HEK293T (cell line): ENCODE measurements around the gene TTC31.
A peak's percentile ranks its signal among the peaks of the same experiment; 100 is the strongest.

Experiments used
- CTCF ChIA-PET: fragments of 350-600 bp; formaldehyde crosslinking; extraction: SDS; loops from one replicate; lab custom pipeline; 2021; ENCODE audit warnings: antibody characterized with exemption, inconsistent platforms; lab: Yijun Ruan, JAX
- POLR2A ChIA-PET: fragments of 350-600 bp; formaldehyde crosslinking; extraction: SDS; loops from one replicate; lab custom pipeline; 2020; ENCODE audit warnings: antibody characterized with exemption, inconsistent platforms; lab: Yijun Ruan, JAX
- DNase-seq: peaks from one replicate; pipeline ENCODE4 v3.0.0; 2012; ENCODE audit warnings: mixed read lengths; ENCODE audit errors: extremely low spot score
- ARNT ChIP-seq: fragments of 450-650 bp; IDR thresholded peaks from 2 replicates; pipeline ENCODE4 v1.6.1; 2017; ENCODE audit warnings: mild to moderate bottlenecking
- BHLHE40 ChIP-seq: fragments of 450-650 bp; IDR thresholded peaks from 2 replicates; pipeline ENCODE4 v1.6.1; 2016; ENCODE audit warnings: mild to moderate bottlenecking, moderate library complexity, borderline replicate concordance
- CTBP1 ChIP-seq: fragments of 450-650 bp; IDR thresholded peaks from 2 replicates; pipeline ENCODE4 v1.6.1; 2016; ENCODE audit warnings: borderline replicate concordance
- ELF4 ChIP-seq: fragments of 450-650 bp; IDR thresholded peaks from 2 replicates; pipeline ENCODE4 v1.6.1; 2017; ENCODE audit warnings: antibody characterized with exemption
- FOXA1 ChIP-seq: fragments of 450-650 bp; IDR thresholded peaks from 2 replicates; pipeline ENCODE4 v1.6.1; 2016; ENCODE audit warnings: mild to moderate bottlenecking
- FOXK2 ChIP-seq: fragments of 450-650 bp; IDR thresholded peaks from 2 replicates; pipeline ENCODE4 v1.6.1; 2016; ENCODE audit warnings: mild to moderate bottlenecking
- FOXM1 ChIP-seq: fragments of 450-650 bp; IDR thresholded peaks from 2 replicates; pipeline ENCODE4 v1.6.1; 2017; ENCODE audit warnings: mild to moderate bottlenecking, borderline replicate concordance
- HDGF ChIP-seq: fragments of 450-650 bp; IDR thresholded peaks from 2 replicates; pipeline ENCODE4 v1.6.1; 2017; ENCODE audit warnings: antibody characterized with exemption, borderline replicate concordance
- L3MBTL2 ChIP-seq: fragments of 450-650 bp; conservative IDR thresholded peaks from 2 replicates; pipeline ENCODE4 v1.6.1; 2016; ENCODE audit warnings: mild to moderate bottlenecking
- LEF1 ChIP-seq: fragments of 450-650 bp; IDR thresholded peaks from 2 replicates; pipeline ENCODE4 v1.6.1; 2017; ENCODE audit warnings: mild to moderate bottlenecking, borderline replicate concordance
- NFRKB ChIP-seq: fragments of 450-650 bp; IDR thresholded peaks from 2 replicates; pipeline ENCODE4 v1.6.1; 2016; ENCODE audit warnings: mild to moderate bottlenecking, moderate library complexity
- PKNOX1 ChIP-seq: fragments of 450-650 bp; IDR thresholded peaks from 2 replicates; pipeline ENCODE4 v1.6.1; 2016
- SP1 ChIP-seq: fragments of 450-650 bp; IDR thresholded peaks from 2 replicates; pipeline ENCODE4 v1.6.1; 2017
- SUZ12 ChIP-seq: fragments of 450-650 bp; IDR thresholded peaks from 2 replicates; pipeline ENCODE4 v1.6.1; 2016; ENCODE audit warnings: mild to moderate bottlenecking
- TARDBP ChIP-seq: fragments of 450-650 bp; IDR thresholded peaks from 2 replicates; pipeline ENCODE4 v1.6.1; 2016
- ZNF384 ChIP-seq: fragments of 450-650 bp; IDR thresholded peaks from 2 replicates; pipeline ENCODE4 v1.6.1; 2016

The TTC31 gene

DNA sequence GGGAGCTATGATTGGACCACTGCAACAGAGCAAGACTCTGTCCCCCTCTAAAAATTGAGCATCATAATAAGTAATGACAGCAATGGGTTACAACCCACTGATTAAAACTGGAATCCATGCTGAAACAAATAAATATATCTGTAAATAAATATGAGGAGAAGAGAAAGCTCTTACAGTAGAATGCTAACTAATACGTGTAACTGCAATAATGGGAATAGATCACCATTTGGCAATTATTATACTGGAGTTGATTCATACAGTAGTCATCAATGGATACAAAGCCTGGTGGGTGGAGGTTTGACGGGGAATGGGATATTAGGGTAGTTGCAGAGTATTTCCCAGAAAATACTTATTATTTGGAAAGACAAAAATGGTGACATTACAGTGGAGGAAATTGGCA, 34.1 kb upstream of the TTC31 start:
- no peak for DNase-seq
- ChIA-PET CTCF (no interaction called here), POLR2A (interaction anchor here (0.7 kb wide), 1 partner anchor 8 kb away, joined by 3 read pairs; no protein-coding TSS in a partner anchor)
- no peak for TF ChIP-seq L3MBTL2
- no peak for TF ChIP-seq LEF1
- TF ChIP-seq NFRKB = no peak
- TF ChIP-seq CTBP1 = no peak
- no peak for TF ChIP-seq ARNT
- no peak for TF ChIP-seq ZNF384
- TF ChIP-seq ELF4 = no peak
- TF ChIP-seq SUZ12 = no peak
- no peak for TF ChIP-seq FOXM1
- TF ChIP-seq BHLHE40 = no peak
- TF ChIP-seq TARDBP = no peak
- no peak for TF ChIP-seq SP1
- no peak for TF ChIP-seq FOXA1
- TF ChIP-seq PKNOX1 = no peak

DNA sequence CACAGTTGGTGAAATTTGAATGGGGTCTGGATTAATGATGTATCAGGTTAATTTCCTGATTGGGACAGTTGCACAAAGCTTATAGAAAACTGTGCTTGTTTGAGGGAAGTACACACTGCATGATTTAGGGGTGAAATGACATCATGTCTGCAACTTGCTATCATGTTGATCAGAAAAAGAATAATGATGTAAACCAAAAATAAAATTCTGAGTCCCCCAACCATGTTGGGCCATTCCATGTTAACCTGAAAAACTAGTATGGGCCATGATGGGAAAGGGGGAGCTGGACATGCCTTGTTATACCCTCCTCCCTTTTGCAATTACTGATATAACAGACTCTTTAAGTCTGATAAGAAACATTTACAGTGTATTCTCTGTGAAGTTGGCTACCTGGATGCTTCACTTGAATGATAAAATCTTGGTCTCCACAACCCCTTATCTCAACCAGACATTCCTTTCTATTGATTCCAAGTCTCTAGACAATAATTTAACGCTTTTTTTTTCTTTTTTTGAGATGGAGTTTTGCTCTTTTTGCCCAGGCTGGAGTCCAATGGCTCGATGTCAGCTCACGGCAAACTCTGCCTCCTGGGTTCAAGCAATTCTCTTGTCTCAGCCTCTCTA, 32.2 kb upstream of the TTC31 start:
- DNase-seq = no peak
- TF ChIP-seq L3MBTL2 (no peak), SUZ12 (no peak), SP1 (no peak), FOXM1 (no peak), FOXK2 (no peak), BHLHE40 (no peak), FOXA1 (no peak), CTBP1 (no peak), NFRKB (no peak), ELF4 (no peak), ZNF384 (no peak), LEF1 (no peak), TARDBP (no peak), ARNT (no peak), HDGF (no peak), PKNOX1 (no peak)
- CTCF ChIA-PET = no interaction called here
- POLR2A ChIA-PET = interaction anchor here (1.2 kb wide), 1 partner anchor 10 kb away, joined by 8 read pairs; no protein-coding TSS in a partner anchor

DNA sequence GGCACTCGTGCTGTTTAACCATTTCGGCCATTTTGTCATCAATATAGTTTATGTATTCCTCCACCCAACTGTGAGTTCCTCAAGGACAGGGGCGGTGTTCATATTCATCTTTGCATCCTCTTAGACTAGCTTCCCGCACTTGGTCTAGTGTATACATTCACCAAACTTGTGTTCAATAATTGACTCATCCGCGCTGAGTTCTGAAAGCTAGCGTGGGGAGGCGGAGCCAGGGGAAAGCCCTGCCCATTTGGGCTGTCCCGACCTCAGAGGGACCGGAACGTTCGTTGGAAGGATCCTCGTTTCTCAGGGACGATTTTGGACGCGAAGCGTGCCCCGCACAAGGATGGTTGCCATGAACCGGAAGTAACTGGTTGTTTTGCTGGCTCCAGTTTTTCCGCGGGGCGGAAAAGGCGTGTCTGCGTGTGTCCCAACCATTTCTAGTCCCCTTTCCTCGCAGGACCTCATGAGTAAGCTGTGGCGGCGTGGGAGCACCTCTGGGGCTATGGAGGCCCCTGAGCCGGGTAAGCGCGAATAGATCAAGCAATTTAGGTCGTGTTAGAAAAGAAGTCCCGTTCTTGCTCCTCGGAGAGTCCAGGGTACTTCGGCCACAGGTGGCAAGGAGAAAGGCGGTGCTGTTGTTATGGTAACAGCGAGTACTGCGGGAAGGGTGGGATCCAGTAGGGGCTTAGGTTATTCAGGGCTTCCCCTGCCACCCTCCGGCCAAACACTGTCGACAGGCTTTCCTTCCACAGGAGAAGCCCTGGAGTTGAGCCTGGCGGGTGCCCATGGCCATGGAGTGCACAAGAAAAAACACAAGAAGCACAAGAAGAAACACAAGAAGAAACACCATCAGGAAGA, 28.0 kb upstream of the TTC31 start, which contains the start of gene INO80B:
INO80B (plus strand) TSS at position 434 of the 858 bp plus-strand sequence; CDS start at position 464, 30 bp downstream.
- POLR2A ChIA-PET = interaction anchor here (0.8 to 8.2 kb wide), 14 partner anchors 10 to 135 kb away, joined by 3 to 81 read pairs (median 5); partner anchors contain the start of genes AUP1, C2orf81, HTRA2 and MOGS
- peak; percentile 82 for DNase-seq
- CTCF ChIA-PET = interaction anchor here (1.0 kb wide), 1 partner anchor 54 kb away, joined by 3 read pairs; no protein-coding TSS in a partner anchor
- TF ChIP-seq L3MBTL2 (peak; percentile 27), ELF4 (peak; percentile 88), CTBP1 (peak; percentile 88), ARNT (no peak), NFRKB (peak; percentile 77), BHLHE40 (no peak), PKNOX1 (peak; percentile 66)

- POLR2A ChIA-PET = interaction anchor here (0.8 to 8.2 kb wide), 11 partner anchors 10 to 66 kb away, joined by 3 to 81 read pairs (median 9); partner anchors contain the start of genes C2orf81, CCDC142, MRPL53 and TTC31
- peak; percentile 16 for DNase-seq
- TF ChIP-seq SUZ12 (no peak), L3MBTL2 (no peak), ZNF384 (no peak), FOXA1 (no peak), HDGF (no peak), FOXK2 (no peak), CTBP1 (no peak), BHLHE40 (no peak)
Observed at GRCh38 chr2:74457129-74457548, 25.7 kb upstream of the TTC31 start.

DNA sequence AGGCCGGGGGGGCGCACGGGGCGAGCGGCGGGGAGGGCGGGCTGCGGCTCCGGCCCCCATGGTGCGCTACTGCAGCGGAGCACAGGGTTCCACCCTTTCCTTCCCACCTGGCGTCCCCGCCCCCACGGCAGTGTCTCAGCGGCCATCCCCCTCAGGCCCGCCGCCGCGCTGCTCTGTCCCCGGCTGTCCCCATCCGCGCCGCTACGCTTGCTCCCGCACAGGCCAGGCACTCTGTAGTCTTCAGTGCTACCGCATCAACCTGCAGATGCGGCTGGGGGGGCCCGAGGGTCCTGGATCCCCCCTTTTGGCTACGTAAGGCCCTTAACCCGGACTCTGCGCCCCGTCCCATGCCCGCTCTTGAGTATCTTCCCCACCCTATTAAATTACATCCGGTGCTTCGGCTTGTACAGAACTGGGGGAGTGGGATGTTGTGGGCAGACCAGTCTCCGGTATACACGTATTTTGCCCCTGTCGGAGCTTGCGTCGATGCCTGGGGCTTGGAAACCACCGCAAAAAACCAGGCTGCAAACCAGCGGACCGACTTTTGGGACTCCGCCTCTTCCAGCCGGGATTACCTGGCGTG, 25.2 kb upstream of the TTC31 start:
- CTCF ChIA-PET = interaction anchor here (1.0 kb wide), 2 partner anchors 26 to 74 kb away, joined by 3 read pairs; no protein-coding TSS in a partner anchor
- TF ChIP-seq BHLHE40 (no peak), ARNT (no peak), PKNOX1 (no peak), ZNF384 (no peak), FOXA1 (no peak), TARDBP (no peak), L3MBTL2 (no peak), ELF4 (no peak), SP1 (no peak), NFRKB (no peak), FOXM1 (no peak), LEF1 (no peak), CTBP1 (no peak), FOXK2 (no peak), HDGF (no peak)
- POLR2A ChIA-PET = interaction anchor here (0.5 to 8.2 kb wide), 20 partner anchors 10 to 196 kb away, joined by 3 to 81 read pairs (median 6); partner anchors contain the start of genes AUP1, C2orf81, CCDC142 and HTRA2
- DNase-seq = peak; percentile 28

More at GRCh38 chr2:74457129-74457548, 25.7 kb upstream of the TTC31 start:
- CTCF ChIA-PET = no interaction called here
